WERI-Rb-1 (cell line): Measurements from ENCODE around the gene PPM1B.
"Not testable (repeated sequence)": the region's sequence is repeated elsewhere in the genome, so short reads cannot be mapped to it uniquely, and the experiment has no call there.

Experiments used
- DNase-seq: peaks from one replicate; pipeline ENCODE4 v3.0.0-alpha.2; 2020
- H3K27ac ChIP-seq: fragments of 250-450 bp; sonication (Bioruptor Pico); 2 replicates; pipeline ENCODE4 v1.5.1; 2020; ENCODE audit warnings: mild to moderate bottlenecking, moderate library complexity
- H3K27me3 ChIP-seq: fragments of 250-450 bp; sonication (Bioruptor Pico); 2 replicates; pipeline ENCODE4 v1.5.1; 2021; ENCODE audit warnings: mild to moderate bottlenecking, low read depth, moderate library complexity; ENCODE audit not compliant: insufficient read depth, severe bottlenecking
- H3K36me3 ChIP-seq: fragments of 250-450 bp; sonication (Bioruptor Pico); 2 replicates; pipeline ENCODE4 v1.5.1; 2020; ENCODE audit warnings: mild to moderate bottlenecking, moderate library complexity
- H3K4me3 ChIP-seq: 2 replicates; pipeline ENCODE4 v1.5.1; 2011; ENCODE audit warnings: low read depth, mild to moderate bottlenecking, control low read depth, low read length
- H3K9me3 ChIP-seq: fragments of 250-450 bp; sonication (Bioruptor Pico); 2 replicates; pipeline ENCODE4 v1.5.1; 2021; ENCODE audit warnings: mild to moderate bottlenecking, moderate library complexity; ENCODE audit not compliant: severe bottlenecking
- TF ChIP-seq, protein P1 (sequence below): IDR thresholded peaks from 2 replicates; pipeline ENCODE4 v1.5.1; 2011; ENCODE audit warnings: low read depth, mild to moderate bottlenecking, control low read depth, inconsistent platforms, low read length

The PPM1B gene

DNA sequence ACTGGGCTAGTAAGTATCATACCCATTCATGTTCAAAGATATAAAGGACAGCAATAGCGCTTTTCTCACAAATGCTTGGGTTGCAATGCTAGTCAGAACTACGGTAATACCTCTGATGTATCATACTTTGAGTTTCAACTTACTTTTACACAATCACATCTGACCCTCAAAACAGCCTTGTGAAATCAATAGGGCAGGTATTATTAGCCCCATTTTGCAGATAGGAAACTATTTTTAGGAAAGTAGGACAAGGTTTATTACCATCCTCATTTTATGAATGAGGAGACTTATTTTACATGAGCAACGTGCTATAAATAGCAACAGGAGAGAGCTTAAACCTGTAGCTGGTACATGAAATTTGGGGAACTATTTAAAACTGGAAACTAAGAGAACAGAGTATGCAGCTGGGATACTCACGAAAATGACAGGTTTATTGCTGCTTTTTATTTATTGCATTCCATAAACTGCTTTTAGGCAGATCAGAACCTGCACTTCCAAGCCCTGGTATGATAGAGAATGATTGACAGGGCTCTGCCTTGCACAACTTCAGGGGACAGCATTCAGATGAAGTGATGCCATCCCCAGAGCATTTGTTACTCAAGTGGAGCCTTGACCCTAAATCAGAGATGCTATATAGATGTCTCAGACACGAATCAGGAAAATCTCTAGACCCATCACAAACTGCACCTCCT, 42.4 kb upstream of the PPM1B start:
- H3K4me3 ChIP-seq, result no peak overlapping the region
- TF ChIP-seq, protein P1, sequence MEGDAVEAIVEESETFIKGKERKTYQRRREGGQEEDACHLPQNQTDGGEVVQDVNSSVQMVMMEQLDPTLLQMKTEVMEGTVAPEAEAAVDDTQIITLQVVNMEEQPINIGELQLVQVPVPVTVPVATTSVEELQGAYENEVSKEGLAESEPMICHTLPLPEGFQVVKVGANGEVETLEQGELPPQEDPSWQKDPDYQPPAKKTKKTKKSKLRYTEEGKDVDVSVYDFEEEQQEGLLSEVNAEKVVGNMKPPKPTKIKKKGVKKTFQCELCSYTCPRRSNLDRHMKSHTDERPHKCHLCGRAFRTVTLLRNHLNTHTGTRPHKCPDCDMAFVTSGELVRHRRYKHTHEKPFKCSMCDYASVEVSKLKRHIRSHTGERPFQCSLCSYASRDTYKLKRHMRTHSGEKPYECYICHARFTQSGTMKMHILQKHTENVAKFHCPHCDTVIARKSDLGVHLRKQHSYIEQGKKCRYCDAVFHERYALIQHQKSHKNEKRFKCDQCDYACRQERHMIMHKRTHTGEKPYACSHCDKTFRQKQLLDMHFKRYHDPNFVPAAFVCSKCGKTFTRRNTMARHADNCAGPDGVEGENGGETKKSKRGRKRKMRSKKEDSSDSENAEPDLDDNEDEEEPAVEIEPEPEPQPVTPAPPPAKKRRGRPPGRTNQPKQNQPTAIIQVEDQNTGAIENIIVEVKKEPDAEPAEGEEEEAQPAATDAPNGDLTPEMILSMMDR, result no peak
- no peaks in the 10 kb centered on the region for H3K27me3 ChIP-seq
- H3K27ac ChIP-seq, result no peak overlapping the region
- no peaks in the 10 kb centered on the region for H3K9me3 ChIP-seq
- DNase-seq, result no peak
- no peaks in the 10 kb centered on the region for H3K36me3 ChIP-seq

DNA sequence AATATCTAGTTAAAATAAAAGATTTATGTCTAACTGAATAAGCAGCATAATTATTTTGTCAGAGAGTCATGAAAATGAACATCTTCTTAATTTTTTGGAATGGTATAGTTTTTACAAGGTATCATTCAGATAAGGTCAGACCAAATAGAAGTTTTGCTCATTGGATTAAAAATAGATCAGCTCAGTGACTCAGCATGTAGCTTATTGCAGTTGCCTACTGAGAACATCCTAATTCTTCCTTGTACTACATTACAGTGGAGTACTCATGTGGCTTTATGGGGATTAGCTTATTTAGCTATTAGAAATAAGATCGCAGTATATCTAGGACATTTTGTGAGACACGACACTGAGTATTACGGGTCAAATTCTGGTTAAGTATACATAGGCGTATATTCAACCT, 38.2 kb upstream of the PPM1B start:
- H3K36me3 ChIP-seq, result no peaks in the 10 kb centered on the region
- TF ChIP-seq, protein P1, result no peak
- DNase-seq, result no peak
- H3K27ac ChIP-seq, result no peak overlapping the region
- no peaks in the 10 kb centered on the region for H3K27me3 ChIP-seq
- no peaks in the 10 kb centered on the region for H3K9me3 ChIP-seq
- H3K4me3 ChIP-seq, result no peak overlapping the region

DNA sequence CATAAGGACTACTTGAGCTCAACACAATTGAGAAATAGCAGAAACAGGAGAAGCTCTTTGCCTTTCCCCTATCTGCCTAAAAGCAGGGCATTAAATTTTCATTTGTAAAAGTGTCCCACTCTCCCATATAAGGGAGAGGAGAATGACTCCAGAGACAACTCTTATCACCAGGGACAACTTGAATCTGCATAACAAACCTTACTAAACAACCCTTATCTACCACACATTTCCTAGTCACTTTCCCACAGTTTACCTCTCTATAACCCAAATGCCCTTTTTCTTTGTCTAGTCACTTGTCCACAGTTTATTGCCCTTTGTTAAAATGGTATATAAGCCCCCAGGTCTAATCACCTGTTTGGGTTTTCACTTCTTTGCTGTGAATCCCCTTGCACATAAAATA, 37.5 kb upstream of the PPM1B start:
- Histone ChIP-seq H3K27me3 (no peaks in the 10 kb centered on the region), H3K27ac (no peak overlapping the region), H3K4me3 (no peak overlapping the region), H3K9me3 (no peaks in the 10 kb centered on the region), H3K36me3 (no peaks in the 10 kb centered on the region)
- no peak for DNase-seq
- TF ChIP-seq, protein P1, result no peak

DNA sequence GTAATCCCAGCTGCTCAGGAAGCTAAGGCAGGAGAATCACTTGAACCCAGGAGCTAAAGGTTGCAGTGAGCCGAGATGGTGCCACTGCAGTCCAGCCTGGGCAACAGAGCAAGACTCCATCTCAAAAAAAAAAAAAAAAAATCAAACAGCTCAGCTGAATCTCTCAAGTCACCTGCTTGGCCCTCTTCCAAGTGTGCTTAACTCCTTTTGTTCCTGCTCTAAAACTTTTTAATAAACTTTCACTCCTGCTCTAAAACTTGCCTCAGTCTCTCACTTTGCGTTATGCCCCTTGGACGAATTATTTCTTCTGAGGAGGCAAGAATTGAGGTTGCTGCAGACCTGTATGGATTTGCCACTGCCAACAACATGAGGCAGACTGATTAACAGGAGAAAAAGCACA, 35.1 kb upstream of the PPM1B start:
- not testable (repeated sequence) for DNase-seq, H3K4me3 ChIP-seq, H3K9me3 ChIP-seq, H3K27ac ChIP-seq, H3K27me3 ChIP-seq, H3K36me3 ChIP-seq

DNA sequence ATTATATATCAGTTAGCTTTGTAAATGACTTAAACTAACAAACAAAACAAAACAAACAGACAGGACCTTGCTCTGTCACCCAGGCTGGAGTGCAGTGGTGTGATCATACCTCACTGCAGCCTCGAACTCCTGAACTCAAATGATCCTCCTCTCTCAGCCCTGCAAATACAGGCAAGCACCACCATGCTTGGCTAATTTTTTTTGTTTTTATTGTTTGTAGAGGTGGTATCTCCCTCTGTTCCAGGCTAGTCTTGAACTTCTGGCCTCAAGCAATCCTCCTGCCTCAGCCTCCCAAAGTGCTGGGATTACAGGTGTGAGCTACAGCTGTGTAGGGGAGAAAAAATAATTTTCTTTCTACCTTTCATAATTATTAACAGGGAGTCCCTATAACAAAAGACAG, 33.8 kb upstream of the PPM1B start:
- H3K36me3 ChIP-seq, result no peaks in the 10 kb centered on the region
- H3K4me3 ChIP-seq, result no peak overlapping the region
- no peak for DNase-seq
- H3K9me3 ChIP-seq, result no peaks in the 10 kb centered on the region
- TF ChIP-seq, protein P1, result no peak
- H3K27ac ChIP-seq, result no peak overlapping the region
- no peaks in the 10 kb centered on the region for H3K27me3 ChIP-seq

DNA sequence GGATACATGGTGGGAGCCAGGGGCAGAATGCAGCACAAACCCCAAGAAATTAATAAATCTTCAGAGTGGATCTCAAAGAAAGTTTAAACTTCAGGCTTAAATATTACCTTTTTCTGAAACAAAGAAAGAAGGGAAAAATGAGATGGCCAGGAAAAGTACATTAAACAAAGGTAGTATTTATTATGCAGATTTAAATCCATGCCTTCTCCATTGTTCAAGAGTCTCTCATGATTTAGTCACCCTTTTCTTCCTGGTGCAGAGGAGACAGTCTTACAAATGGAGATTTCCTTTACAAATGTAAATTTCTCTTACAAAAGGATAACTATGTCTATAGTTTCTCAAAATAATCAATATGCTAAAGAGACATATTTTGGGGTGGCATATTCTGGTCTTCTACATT, 33.4 kb upstream of the PPM1B start:
- Histone ChIP-seq H3K36me3 (no peaks in the 10 kb centered on the region), H3K27ac (no peak overlapping the region), H3K27me3 (no peaks in the 10 kb centered on the region), H3K4me3 (no peak overlapping the region), H3K9me3 (no peaks in the 10 kb centered on the region)
- TF ChIP-seq, protein P1, result no peak
- DNase-seq, result no peak
